Measurements from ENCODE around the gene TPCN2.

DNA sequence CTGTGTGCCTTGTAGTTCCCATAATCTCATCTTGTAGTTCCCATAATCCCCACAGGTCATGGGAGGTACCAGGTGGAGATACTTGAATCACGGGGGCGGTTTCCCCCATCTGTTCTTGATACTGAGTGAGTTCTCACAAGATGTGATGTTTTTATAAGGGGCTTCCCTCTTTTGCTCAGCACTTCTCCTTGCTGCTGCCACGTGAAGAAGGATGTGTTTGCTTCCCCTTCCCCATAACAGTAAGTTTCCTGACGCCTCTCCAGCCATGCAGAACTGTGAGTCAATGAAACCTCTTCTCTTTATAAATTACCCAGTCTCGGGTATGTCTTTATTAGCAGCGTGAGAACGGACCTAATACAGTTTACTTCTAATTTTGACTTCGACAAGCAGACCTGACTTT is 93.0 kb downstream of the TPCN2 start:
- TF ChIP-seq, protein P1, sequence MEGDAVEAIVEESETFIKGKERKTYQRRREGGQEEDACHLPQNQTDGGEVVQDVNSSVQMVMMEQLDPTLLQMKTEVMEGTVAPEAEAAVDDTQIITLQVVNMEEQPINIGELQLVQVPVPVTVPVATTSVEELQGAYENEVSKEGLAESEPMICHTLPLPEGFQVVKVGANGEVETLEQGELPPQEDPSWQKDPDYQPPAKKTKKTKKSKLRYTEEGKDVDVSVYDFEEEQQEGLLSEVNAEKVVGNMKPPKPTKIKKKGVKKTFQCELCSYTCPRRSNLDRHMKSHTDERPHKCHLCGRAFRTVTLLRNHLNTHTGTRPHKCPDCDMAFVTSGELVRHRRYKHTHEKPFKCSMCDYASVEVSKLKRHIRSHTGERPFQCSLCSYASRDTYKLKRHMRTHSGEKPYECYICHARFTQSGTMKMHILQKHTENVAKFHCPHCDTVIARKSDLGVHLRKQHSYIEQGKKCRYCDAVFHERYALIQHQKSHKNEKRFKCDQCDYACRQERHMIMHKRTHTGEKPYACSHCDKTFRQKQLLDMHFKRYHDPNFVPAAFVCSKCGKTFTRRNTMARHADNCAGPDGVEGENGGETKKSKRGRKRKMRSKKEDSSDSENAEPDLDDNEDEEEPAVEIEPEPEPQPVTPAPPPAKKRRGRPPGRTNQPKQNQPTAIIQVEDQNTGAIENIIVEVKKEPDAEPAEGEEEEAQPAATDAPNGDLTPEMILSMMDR (IDR thresholded peaks at IDR 0.05) = no peak
- TF ChIP-seq POLR2A (IDR thresholded peaks at IDR 0.05) (no peak), POLR2AphosphoS5 (IDR thresholded peaks at IDR 0.05) (no peak)
